NCI-H2081 (cell line): ENCODE results near the gene ARHGAP27.
"Not testable (repeated sequence)": the region's sequence is repeated elsewhere in the genome, so short reads cannot be mapped to it uniquely, and the experiment has no call there.

ENCODE experiments used
- DNase-seq, 2 experiments: peaks; one replicate each; lab custom pipeline; 2025; lab: John Stamatoyannopoulos, UW

Gene ARHGAP27

GRCh38 chr17:45357364-45357997 lies 75.2 kb downstream of the ARHGAP27 start:
- DNase-seq: no peak

GRCh38 chr17:45355087-45355486 lies 77.6 kb downstream of the ARHGAP27 start:
- no peak for DNase-seq

GRCh38 chr17:45353043-45353442 lies 79.6 kb downstream of the ARHGAP27 start:
- DNase-seq: no peak

GRCh38 chr17:45351831-45352230 lies 80.8 kb downstream of the ARHGAP27 start:
- DNase-seq: no peak

- DNase-seq: no peak
Observed at GRCh38 chr17:45347444-45347843, 85.2 kb downstream of the ARHGAP27 start.

- no peak for DNase-seq
Observed at GRCh38 chr17:45346216-45347015, 86.3 kb downstream of the ARHGAP27 start.

- DNase-seq: no peak
Observed at GRCh38 chr17:45345554-45346215, 87.0 kb downstream of the ARHGAP27 start.

GRCh38 chr17:45345246-45345553 lies 87.5 kb downstream of the ARHGAP27 start:
- DNase-seq: no peak

GRCh38 chr17:45343967-45344664 lies 88.6 kb downstream of the ARHGAP27 start:
- not testable (repeated sequence) for DNase-seq
